ENCODE data around the gene RFC5.
A peak's percentile ranks its signal among the peaks of the same experiment; 100 is the strongest.
"Not testable (repeated sequence)": the region's sequence is repeated elsewhere in the genome, so short reads cannot be mapped to it uniquely, and the experiment has no call there.

The RFC5 gene

GRCh38 chr12:117994551-117995438, 21.7 kb upstream of the RFC5 start:
- H3K4me3 Mint-ChIP-seq = no peak overlapping the region
- H3K4me1 Mint-ChIP-seq (ENCODE audit: low read depth) = peaks cover 11% of the 10 kb centered on the region
- no peak for DNase-seq
- peaks cover 10% of the 10 kb centered on the region for H3K27me3 Mint-ChIP-seq
- H3K36me3 Mint-ChIP-seq (ENCODE audit: low read depth) = no peaks in the 10 kb centered on the region
- H3K9me3 Mint-ChIP-seq = peaks cover 7% of the 10 kb centered on the region
- H3K27ac Mint-ChIP-seq = no peak overlapping the region

GRCh38 chr12:117998719-117999118, 17.8 kb upstream of the RFC5 start:
- Mint-ChIP-seq H3K27ac (no peak overlapping the region), H3K4me1 (ENCODE audit: low read depth) (peaks cover 15% of the 10 kb centered on the region), H3K9me3 (peaks cover 14% of the 10 kb centered on the region), H3K27me3 (peaks cover 8% of the 10 kb centered on the region), H3K36me3 (ENCODE audit: low read depth) (no peaks in the 10 kb centered on the region), H3K4me3 (no peak overlapping the region)
- no peak for DNase-seq

- H3K27me3 Mint-ChIP-seq; H3K36me3 Mint-ChIP-seq (ENCODE audit: low read depth); H3K27ac Mint-ChIP-seq; H3K4me3 Mint-ChIP-seq; DNase-seq; H3K4me1 Mint-ChIP-seq (ENCODE audit: low read depth): not testable (repeated sequence)
- peaks cover 14% of the 10 kb centered on the region for H3K9me3 Mint-ChIP-seq
Observed at GRCh38 chr12:117999806-118000205, 16.7 kb upstream of the RFC5 start.

- Mint-ChIP-seq H3K9me3 (no peaks in the 10 kb centered on the region), H3K27me3 (peaks cover 2% of the 10 kb centered on the region)
Observed at GRCh38 chr12:118010903-118011302, 5.6 kb upstream of the RFC5 start.

DNA sequence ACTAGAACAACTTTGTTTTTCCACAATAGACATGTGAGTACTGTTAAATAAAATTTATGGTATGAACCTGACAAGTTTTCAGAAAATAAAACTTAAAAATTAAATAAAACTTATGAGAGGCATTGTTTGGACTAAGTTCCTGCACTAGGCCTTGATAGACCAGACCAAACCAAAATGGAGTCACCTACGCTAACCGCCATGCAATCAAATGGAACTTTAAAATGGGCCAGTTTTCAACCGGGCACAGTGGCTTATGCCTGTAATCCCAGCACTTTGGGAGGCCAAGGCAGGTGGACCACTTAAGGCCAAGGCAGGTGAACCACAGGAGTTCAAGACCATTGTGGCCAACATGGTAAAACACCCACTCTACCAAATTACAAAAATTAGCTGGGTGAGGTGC, 5.1 kb upstream of the RFC5 start:
- Mint-ChIP-seq H3K36me3 (ENCODE audit: low read depth) (no peaks in the 10 kb centered on the region), H3K27me3 (peaks cover 2% of the 10 kb centered on the region), H3K4me3 (no peak overlapping the region), H3K27ac (no peak overlapping the region), H3K4me1 (ENCODE audit: low read depth) (peaks cover 7% of the 10 kb centered on the region), H3K9me3 (no peaks in the 10 kb centered on the region)
- DNase-seq = no peak

More at GRCh38 chr12:118010903-118011302, 5.6 kb upstream of the RFC5 start:
- no peaks in the 10 kb centered on the region for H3K36me3 Mint-ChIP-seq (ENCODE audit: low read depth)
- no peak overlapping the region for H3K27ac Mint-ChIP-seq
- no peak for DNase-seq
- H3K4me1 Mint-ChIP-seq (ENCODE audit: low read depth) = peaks cover 2% of the 10 kb centered on the region
- H3K4me3 Mint-ChIP-seq = no peak overlapping the region

DNA sequence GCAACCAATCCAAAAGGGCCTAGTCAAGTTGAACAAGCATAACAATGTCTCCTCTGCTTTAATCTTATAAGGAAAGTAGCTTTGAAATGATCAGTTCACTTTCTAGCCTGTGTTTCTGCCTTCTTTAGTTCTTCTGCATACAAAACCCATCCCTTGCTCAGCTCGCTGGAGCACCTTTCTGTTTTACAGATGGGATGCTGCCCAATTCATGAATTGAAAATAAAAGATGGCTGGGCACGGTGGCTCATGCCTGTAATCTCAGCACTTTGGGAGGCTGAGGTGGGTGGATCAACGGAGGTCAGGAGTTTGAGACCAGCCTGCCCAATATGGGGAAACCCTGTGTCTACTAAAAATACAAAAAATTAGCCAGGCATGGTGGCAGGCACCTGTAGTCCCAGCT, 4.5 kb upstream of the RFC5 start:
- no peak for DNase-seq
- Mint-ChIP-seq H3K36me3 (ENCODE audit: low read depth) (peaks cover 4% of the 10 kb centered on the region), H3K27me3 (peaks cover 2% of the 10 kb centered on the region), H3K9me3 (no peaks in the 10 kb centered on the region), H3K4me1 (ENCODE audit: low read depth) (peaks cover 8% of the 10 kb centered on the region), H3K4me3 (no peak overlapping the region), H3K27ac (no peak overlapping the region)

DNA sequence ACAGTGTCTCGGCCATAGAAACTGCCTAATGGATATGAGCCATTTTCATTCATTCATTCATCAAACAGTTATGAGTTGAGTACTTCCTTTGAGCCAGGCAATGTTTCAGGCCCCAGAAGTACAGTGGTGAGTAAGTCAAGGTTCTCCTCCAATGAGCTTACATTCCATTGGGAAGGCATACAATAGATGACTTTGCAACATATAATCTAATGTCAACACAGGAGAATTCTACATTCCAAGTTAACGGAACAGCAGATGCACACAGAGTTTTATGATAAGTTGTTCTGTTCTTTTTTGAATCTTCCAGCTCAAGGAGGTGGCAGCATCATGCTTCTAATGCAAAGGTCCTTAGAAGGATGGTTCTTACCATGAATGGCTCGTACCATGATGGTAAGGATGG, 3.2 kb upstream of the RFC5 start:
- peaks cover 20% of the 10 kb centered on the region for H3K4me1 Mint-ChIP-seq (ENCODE audit: low read depth)
- DNase-seq = no peak
- H3K9me3 Mint-ChIP-seq = no peaks in the 10 kb centered on the region
- no peak overlapping the region for H3K4me3 Mint-ChIP-seq
- no peak overlapping the region for H3K27ac Mint-ChIP-seq
- no peaks in the 10 kb centered on the region for H3K27me3 Mint-ChIP-seq
- H3K36me3 Mint-ChIP-seq (ENCODE audit: low read depth) = peaks cover 16% of the 10 kb centered on the region

DNA sequence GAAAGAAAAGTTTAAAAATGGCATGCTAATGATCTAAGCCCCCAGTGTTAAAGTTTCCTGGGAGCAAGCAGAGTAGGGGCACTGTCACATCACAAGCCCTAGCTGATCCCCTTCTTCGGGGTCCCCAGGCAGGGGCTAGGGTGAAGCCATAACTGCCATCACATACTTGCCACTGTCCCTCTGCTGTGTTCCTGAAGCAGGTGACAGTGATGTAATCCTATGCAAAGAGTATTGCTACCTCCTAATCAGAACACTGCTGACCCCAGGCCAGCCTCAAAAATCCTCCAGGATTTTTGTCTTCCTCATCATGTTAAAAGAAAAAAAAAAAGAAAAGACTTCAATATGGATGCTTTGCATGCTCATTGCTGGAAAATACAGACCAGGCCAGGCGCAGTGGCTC, 1.2 kb upstream of the RFC5 start:
- no peaks in the 10 kb centered on the region for H3K27me3 Mint-ChIP-seq
- H3K9me3 Mint-ChIP-seq = no peaks in the 10 kb centered on the region
- H3K4me3 Mint-ChIP-seq = no peak overlapping the region
- no peak for DNase-seq
- no peak overlapping the region for H3K27ac Mint-ChIP-seq
- peaks cover 36% of the 10 kb centered on the region for H3K36me3 Mint-ChIP-seq (ENCODE audit: low read depth)
- peaks cover 27% of the 10 kb centered on the region for H3K4me1 Mint-ChIP-seq (ENCODE audit: low read depth)

DNA sequence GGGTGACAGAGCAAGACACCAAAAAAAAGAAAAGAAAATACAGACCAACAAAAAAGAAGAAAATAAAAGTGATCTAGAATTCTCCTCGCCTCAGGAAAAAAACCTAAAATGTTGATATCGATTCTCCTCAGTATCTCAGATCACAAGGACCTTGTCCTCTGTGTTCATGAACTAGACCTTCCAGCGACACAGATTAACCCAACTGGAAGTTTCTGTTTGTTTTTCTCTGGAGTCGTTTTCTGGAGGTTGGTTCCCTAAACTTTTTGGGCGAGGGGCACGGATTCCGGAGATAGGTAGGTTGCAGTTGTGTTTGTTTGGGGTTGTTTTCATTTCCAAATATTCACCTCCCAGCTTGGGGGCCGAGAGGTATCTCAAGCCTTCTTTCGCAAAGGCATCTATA, 559 bp upstream of the RFC5 start:
- peak overlapping the region; percentile 92 for H3K4me3 Mint-ChIP-seq
- peak overlapping the region; percentile 96 for H3K27ac Mint-ChIP-seq
- H3K4me1 Mint-ChIP-seq (ENCODE audit: low read depth) = peaks cover 27% of the 10 kb centered on the region
- H3K27me3 Mint-ChIP-seq = no peaks in the 10 kb centered on the region
- no peak for DNase-seq
- H3K9me3 Mint-ChIP-seq = no peaks in the 10 kb centered on the region
- peaks cover 43% of the 10 kb centered on the region for H3K36me3 Mint-ChIP-seq (ENCODE audit: low read depth)

- Mint-ChIP-seq H3K27me3 (no peaks in the 10 kb centered on the region), H3K9me3 (no peaks in the 10 kb centered on the region), H3K36me3 (ENCODE audit: low read depth) (peaks cover 63% of the 10 kb centered on the region), H3K27ac (peak overlapping the region; percentile 96), H3K4me3 (peak overlapping the region; percentile 92), H3K4me1 (ENCODE audit: low read depth) (peaks cover 28% of the 10 kb centered on the region)
- no peak for DNase-seq
Observed at GRCh38 chr12:118017926-118018325, 1.4 kb downstream of the RFC5 start.

- no peak overlapping the region for H3K4me3 Mint-ChIP-seq
- H3K36me3 Mint-ChIP-seq (ENCODE audit: low read depth) = peaks cover 79% of the 10 kb centered on the region
- H3K4me1 Mint-ChIP-seq (ENCODE audit: low read depth) = peaks cover 28% of the 10 kb centered on the region
Observed at GRCh38 chr12:118020036-118020435, 3.5 kb downstream of the RFC5 start.

GRCh38 chr12:118022097-118022727, 5.7 kb downstream of the RFC5 start:
- Mint-ChIP-seq H3K4me1 (ENCODE audit: low read depth) (peaks cover 18% of the 10 kb centered on the region), H3K36me3 (ENCODE audit: low read depth) (peaks cover 94% of the 10 kb centered on the region), H3K27ac (peak overlapping the region; percentile 73)
- H3K27me3 Mint-ChIP-seq, DNase-seq, H3K9me3 Mint-ChIP-seq, H3K4me3 Mint-ChIP-seq: not testable (repeated sequence)

More at GRCh38 chr12:118020036-118020435, 3.5 kb downstream of the RFC5 start:
- no peak for DNase-seq
- Mint-ChIP-seq H3K9me3 (no peaks in the 10 kb centered on the region), H3K27ac (no peak overlapping the region), H3K27me3 (no peaks in the 10 kb centered on the region)

GRCh38 chr12:118022728-118023109, 6.2 kb downstream of the RFC5 start:
- Mint-ChIP-seq H3K27me3 (no peaks in the 10 kb centered on the region), H3K9me3 (no peaks in the 10 kb centered on the region), H3K27ac (peak overlapping the region; percentile 73), H3K4me3 (no peak overlapping the region), H3K4me1 (ENCODE audit: low read depth) (peaks cover 14% of the 10 kb centered on the region), H3K36me3 (ENCODE audit: low read depth) (peaks cover 95% of the 10 kb centered on the region)
- no peak for DNase-seq

- no peak for DNase-seq
- H3K4me1 Mint-ChIP-seq (ENCODE audit: low read depth) = peaks cover 8% of the 10 kb centered on the region
- no peaks in the 10 kb centered on the region for H3K27me3 Mint-ChIP-seq
- H3K27ac Mint-ChIP-seq = peak overlapping the region; percentile 73
- H3K9me3 Mint-ChIP-seq = no peaks in the 10 kb centered on the region
- no peak overlapping the region for H3K4me3 Mint-ChIP-seq
- peaks cover 95% of the 10 kb centered on the region for H3K36me3 Mint-ChIP-seq (ENCODE audit: low read depth)
Observed at GRCh38 chr12:118023301-118023860, 6.9 kb downstream of the RFC5 start.

DNA sequence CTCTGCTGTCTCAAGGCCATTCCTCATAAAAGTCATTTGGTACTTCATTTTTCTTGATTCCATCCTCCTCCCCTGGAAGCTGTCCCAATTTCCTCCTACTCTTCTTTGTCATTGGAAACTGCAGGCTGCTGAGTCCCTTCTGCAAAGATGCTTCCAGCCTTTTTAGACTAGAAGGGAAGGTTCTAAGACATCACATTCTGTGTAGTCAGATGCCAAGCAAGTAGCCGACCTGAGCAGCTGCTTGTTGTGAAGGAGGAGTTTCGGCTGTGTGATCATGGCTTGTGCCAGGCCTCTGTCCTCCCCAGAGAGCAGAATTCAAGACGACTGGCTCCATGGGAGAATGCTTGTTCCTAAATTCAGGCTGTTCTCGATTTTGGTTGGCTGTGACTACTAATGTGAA, 8.7 kb downstream of the RFC5 start:
- no peaks in the 10 kb centered on the region for H3K9me3 Mint-ChIP-seq
- H3K27ac Mint-ChIP-seq = peak overlapping the region; percentile 63
- no peak overlapping the region for H3K4me3 Mint-ChIP-seq
- peaks cover 14% of the 10 kb centered on the region for H3K4me1 Mint-ChIP-seq (ENCODE audit: low read depth)
- H3K36me3 Mint-ChIP-seq (ENCODE audit: low read depth) = peaks cover 95% of the 10 kb centered on the region
- DNase-seq = no peak
- H3K27me3 Mint-ChIP-seq = no peaks in the 10 kb centered on the region

Data from activated T-cell treated with anti-CD3 and anti-CD28 coated beads, Interleukin-2, amount 50 U/mL, for 24 hours (primary cell).